ENCODE measurements around the gene LRIT1. TPM values are rescaled to one million over a fixed set of nuclear protein-coding genes. Genes with fewer than 3 reads are reported as not detected.

LRIT1 gene
- total RNA-seq, 1 donor from 2014 or later = not detected

DNA sequence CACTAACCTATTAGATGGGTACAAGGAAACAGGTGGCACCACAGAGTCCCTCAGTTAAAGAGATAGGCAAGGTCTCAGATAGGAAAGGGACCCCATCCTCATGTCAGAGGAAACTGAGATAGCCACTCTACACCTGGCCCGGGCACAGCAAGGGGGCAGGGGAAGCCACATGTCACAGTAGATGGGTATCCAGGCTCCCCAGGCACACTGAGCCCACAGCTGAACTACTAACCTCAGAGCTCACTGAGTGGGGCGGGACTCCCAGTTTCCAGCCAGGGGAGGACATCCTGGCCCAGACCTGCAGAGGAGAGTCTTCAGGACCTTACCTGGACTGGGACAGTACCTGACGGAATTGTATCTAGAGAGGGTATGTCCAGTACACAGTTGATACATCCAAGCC lies 50.7 kb downstream of the LRIT1 start:
- TF ChIP-seq, protein P1, sequence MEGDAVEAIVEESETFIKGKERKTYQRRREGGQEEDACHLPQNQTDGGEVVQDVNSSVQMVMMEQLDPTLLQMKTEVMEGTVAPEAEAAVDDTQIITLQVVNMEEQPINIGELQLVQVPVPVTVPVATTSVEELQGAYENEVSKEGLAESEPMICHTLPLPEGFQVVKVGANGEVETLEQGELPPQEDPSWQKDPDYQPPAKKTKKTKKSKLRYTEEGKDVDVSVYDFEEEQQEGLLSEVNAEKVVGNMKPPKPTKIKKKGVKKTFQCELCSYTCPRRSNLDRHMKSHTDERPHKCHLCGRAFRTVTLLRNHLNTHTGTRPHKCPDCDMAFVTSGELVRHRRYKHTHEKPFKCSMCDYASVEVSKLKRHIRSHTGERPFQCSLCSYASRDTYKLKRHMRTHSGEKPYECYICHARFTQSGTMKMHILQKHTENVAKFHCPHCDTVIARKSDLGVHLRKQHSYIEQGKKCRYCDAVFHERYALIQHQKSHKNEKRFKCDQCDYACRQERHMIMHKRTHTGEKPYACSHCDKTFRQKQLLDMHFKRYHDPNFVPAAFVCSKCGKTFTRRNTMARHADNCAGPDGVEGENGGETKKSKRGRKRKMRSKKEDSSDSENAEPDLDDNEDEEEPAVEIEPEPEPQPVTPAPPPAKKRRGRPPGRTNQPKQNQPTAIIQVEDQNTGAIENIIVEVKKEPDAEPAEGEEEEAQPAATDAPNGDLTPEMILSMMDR (IDR thresholded peaks at IDR 0.05) = no peak
- ATAC-seq (no peak), DNase-seq (no peak)
- peaks cover 13% of the 10 kb centered on the region for H3K4me1 ChIP-seq
- no peak overlapping the region for H3K27ac ChIP-seq
- intact Hi-C loops (cut with DNase I) = no loop called here
- H3K27me3 ChIP-seq (ENCODE audit: low read depth) = peaks cover 38% of the 10 kb centered on the region
- no peaks in the 10 kb centered on the region for H3K36me3 ChIP-seq
- no peak overlapping the region for H3K4me3 ChIP-seq
- H3K9me3 ChIP-seq = no peaks in the 10 kb centered on the region

DNA sequence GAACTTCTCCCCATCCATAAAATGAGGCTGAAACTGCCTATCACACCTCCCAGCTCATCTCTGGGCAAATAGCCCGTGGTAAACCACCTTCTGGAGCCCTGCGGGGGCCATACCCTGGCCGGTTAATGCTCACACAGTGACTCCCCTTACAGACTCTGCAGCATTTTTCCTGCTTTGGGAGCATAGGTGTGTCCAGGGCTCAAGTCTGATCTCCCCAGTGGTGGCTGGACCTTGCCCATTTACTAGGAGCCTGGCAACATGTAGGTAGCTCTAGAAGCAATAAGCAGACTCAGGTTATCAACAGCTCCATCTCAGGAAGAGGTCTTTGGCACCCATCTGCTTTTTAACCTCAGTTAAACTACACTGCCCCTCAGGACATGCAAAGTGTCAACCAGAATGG lies 52.5 kb downstream of the LRIT1 start:
- intact Hi-C loops (cut with DNase I) = no loop called here
- DNase-seq = no peak
- TF ChIP-seq, protein P1 (IDR thresholded peaks at IDR 0.05) = no peak
- Histone ChIP-seq H3K36me3 (no peaks in the 10 kb centered on the region), H3K27me3 (ENCODE audit: low read depth) (peaks cover 24% of the 10 kb centered on the region), H3K9me3 (no peaks in the 10 kb centered on the region), H3K4me1 (no peaks in the 10 kb centered on the region), H3K4me3 (no peak overlapping the region), H3K27ac (no peak overlapping the region)
- no peak for ATAC-seq

DNA sequence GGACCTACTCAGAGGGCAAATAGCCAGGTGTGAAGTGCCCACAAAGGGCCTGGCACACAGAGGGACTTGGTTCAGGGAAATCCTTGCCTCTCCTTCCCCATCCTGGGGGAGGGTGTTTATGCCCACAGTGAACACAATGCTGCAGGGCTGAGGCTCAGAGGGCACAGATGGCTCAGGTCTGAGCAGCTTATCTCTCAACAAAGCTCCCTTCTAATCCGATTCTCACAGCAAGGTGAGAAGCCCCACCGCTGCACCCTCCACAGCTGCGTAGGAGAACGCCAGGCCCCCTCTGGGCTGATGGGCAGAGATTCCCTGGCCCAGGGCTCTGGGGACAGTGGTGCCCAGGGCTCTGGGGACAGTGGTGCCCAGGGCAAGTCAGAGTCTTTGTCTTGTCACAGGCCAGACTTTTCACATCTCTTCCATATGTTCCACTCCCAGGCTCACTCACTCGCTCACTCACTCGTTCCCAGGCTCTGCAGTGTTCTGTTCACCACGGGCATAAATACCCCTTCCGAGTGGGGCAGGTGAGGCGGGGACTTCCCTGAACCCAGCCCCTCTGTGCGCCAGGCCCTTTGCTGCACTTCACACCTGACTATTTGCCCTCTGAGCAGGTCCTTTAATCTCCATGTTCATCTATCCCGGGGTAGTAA lies 55.7 kb downstream of the LRIT1 start:
- H3K36me3 ChIP-seq = no peaks in the 10 kb centered on the region
- no peaks in the 10 kb centered on the region for H3K4me1 ChIP-seq
- peaks cover 11% of the 10 kb centered on the region for H3K27me3 ChIP-seq (ENCODE audit: low read depth)
- no peaks in the 10 kb centered on the region for H3K9me3 ChIP-seq
- H3K4me3 ChIP-seq = no peak overlapping the region
- TF ChIP-seq, protein P1 (IDR thresholded peaks at IDR 0.05) = no peak
- intact Hi-C loops (cut with DNase I) = no loop called here
- DNase-seq (no peak), ATAC-seq (no peak)
- no peak overlapping the region for H3K27ac ChIP-seq

DNA sequence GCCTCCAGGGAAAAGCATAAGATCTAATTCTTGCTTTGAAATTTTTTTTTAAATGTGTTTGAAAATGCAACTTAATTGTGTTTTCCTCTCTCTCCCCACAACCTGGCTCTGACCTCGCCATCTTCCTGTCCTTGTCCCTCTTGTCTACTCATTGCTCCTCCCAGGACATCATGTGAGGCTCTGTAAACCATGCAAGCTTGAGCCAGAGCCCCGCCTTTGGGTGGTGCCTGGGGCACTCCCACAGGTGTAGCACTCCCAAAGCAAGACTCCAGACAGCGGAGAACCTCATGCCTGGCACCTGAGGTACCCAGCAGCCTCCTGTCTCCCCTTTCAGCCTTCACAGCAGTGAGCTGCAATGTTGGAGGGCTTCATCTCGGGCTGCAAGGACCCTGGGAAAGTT lies 56.8 kb downstream of the LRIT1 start:
- DNase-seq = no peak
- intact Hi-C loops (cut with DNase I) = no loop called here

DNA sequence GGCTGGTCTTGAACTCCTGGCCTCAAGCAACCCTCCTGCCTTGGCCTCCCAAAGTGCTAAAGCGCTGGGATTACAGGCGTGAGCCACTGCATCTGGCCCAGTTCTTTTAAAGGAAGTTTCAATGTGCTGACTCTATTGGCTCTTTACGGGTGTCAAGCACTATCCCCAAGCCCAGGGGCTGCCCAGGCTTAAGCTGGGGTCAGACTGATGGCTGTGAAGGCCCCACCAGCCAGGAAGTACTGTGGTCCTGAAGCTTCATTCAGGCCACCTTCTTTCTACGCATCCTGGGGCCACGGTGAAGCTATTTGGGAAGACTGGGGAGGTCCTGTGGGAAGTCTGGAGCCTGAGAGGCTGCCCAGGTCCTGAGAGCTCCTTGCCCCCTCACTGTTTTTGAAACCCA lies 59.7 kb downstream of the LRIT1 start:
- Histone ChIP-seq H3K36me3 (no peaks in the 10 kb centered on the region), H3K9me3 (no peaks in the 10 kb centered on the region), H3K4me3 (no peak overlapping the region), H3K27ac (no peak overlapping the region), H3K4me1 (no peaks in the 10 kb centered on the region), H3K27me3 (ENCODE audit: low read depth) (peaks cover 7% of the 10 kb centered on the region)
- DNase-seq (no peak), ATAC-seq (no peak)
- intact Hi-C loops (cut with DNase I) = no loop called here
- TF ChIP-seq, protein P1 (IDR thresholded peaks at IDR 0.05) = no peak

More for the DNA sequence above, 56.8 kb downstream of the LRIT1 start:
- Histone ChIP-seq H3K4me3 (no peak overlapping the region), H3K27me3 (ENCODE audit: low read depth) (peaks cover 7% of the 10 kb centered on the region), H3K27ac (no peak overlapping the region), H3K36me3 (no peaks in the 10 kb centered on the region), H3K9me3 (no peaks in the 10 kb centered on the region), H3K4me1 (no peaks in the 10 kb centered on the region)
- no peak for ATAC-seq
- TF ChIP-seq, protein P1 (IDR thresholded peaks at IDR 0.05) = no peak

Other genes starting within 250 kb of the LRIT1 start
- gene GHITM, start 102.0 kb downstream of the LRIT1 start, total RNA-seq = 109 TPM
- not detected for gene GPR15LG, start 67.7 kb downstream of the LRIT1 start, total RNA-seq
- 0.24 TPM for gene CDHR1, start 47.0 kb downstream of the LRIT1 start, total RNA-seq
- not detected for gene LRIT2, start 16.0 kb downstream of the LRIT1 start, total RNA-seq
- gene RGR, start 3.5 kb upstream of the LRIT1 start, total RNA-seq = not detected
- 66.1 TPM for gene CCSER2, start 87.0 kb upstream of the LRIT1 start, total RNA-seq

Measured in lower lobe of right lung (tissue), 2 donors.